ENCODE data around the gene NFATC3.
A peak's percentile ranks its signal among the peaks of the same experiment; 100 is the strongest.

Gene NFATC3

DNA sequence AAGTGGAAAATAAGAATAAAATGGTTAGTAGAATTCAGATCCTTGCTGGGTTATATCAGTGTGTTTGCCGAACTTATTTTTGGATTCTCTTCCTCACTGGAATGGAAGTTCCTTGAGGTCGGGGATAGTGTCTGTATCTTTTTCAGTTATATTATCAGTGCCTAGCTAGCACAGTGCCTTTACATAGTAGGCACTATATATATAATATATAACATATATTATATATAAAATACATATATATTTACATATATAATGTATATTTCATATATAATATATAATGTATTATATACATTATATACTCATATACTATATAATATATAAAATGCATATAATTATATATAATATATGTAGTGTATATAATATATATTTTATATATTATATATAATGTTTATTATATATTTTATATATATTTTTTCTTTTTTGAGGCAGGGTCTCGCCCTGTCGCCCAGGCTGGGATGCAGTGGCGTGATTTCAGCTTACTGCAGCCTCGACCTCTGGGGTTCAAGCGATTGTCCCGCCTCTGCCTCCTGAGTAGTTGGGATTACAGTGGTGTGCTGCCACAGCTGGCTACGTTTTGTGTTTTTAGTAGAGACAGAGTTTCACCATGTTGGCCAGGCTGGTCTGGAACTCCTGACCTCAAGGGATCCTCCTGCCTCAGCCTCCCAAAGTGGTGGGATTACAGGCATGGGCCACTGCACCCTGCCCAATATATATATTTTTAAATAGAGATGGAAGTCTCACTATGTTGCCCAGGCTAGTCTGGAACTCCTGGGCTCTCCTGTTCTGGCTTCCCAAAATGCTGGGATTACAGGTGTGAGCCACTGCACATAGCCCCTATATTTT lies 3.2 kb downstream of the NFATC3 start:
- H4K20me1 ChIP-seq (ENCODE audit: insufficient read depth), result peaks cover 14% of the 10 kb centered on the region
- H3K79me2 ChIP-seq (ENCODE audit: insufficient read depth, low read depth), result peaks cover 75% of the 10 kb centered on the region
- H3K4me1 ChIP-seq (ENCODE audit: low read depth, poor library complexity, severe bottlenecking), result peaks cover 59% of the 10 kb centered on the region
- TF ChIP-seq, protein P1, sequence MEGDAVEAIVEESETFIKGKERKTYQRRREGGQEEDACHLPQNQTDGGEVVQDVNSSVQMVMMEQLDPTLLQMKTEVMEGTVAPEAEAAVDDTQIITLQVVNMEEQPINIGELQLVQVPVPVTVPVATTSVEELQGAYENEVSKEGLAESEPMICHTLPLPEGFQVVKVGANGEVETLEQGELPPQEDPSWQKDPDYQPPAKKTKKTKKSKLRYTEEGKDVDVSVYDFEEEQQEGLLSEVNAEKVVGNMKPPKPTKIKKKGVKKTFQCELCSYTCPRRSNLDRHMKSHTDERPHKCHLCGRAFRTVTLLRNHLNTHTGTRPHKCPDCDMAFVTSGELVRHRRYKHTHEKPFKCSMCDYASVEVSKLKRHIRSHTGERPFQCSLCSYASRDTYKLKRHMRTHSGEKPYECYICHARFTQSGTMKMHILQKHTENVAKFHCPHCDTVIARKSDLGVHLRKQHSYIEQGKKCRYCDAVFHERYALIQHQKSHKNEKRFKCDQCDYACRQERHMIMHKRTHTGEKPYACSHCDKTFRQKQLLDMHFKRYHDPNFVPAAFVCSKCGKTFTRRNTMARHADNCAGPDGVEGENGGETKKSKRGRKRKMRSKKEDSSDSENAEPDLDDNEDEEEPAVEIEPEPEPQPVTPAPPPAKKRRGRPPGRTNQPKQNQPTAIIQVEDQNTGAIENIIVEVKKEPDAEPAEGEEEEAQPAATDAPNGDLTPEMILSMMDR (conservative IDR thresholded peaks at IDR 0.05; ENCODE audit: low read depth, low read length), result no peak
- no peak overlapping the region for H3K4me3 ChIP-seq (IDR thresholded peaks at IDR 0.05; ENCODE audit: insufficient read depth, low read depth, low read length)
- H2AFZ ChIP-seq (ENCODE audit: low read depth), result no peak overlapping the region
- H3K27ac ChIP-seq, result no peak overlapping the region
- no peaks in the 10 kb centered on the region for H3K27me3 ChIP-seq (ENCODE audit: insufficient read depth, low read depth)
- no peak overlapping the region for H3K9ac ChIP-seq
- H3K36me3 ChIP-seq (ENCODE audit: insufficient read depth), result no peaks in the 10 kb centered on the region
- H3K4me2 ChIP-seq, result peak overlapping the region; percentile 95; the same call in 1 of the 2 replicates

DNA sequence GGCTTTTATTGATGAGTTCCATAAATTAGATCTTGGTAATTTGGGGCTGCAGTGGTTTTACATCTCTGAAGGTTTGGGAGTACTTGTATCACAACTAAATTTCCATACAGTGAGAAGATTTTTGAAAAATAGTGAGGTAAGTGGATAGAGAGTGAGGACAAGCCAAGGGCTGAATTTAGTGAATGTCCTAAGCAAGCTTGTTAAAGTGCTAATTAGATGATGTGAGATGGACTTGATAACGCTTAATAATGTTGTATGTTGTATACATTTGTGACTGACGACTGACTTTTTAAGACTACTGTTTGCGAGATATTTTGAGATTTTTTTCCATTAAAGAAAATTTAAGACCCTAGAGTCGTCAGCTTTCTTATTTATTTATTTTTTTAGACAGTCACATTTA lies 3.9 kb downstream of the NFATC3 start:
- Histone ChIP-seq H3K27ac (no peak overlapping the region), H3K4me1 (ENCODE audit: low read depth, poor library complexity, severe bottlenecking) (peaks cover 61% of the 10 kb centered on the region), H3K36me3 (ENCODE audit: insufficient read depth) (no peaks in the 10 kb centered on the region), H3K9ac (no peak overlapping the region), H2AFZ (ENCODE audit: low read depth) (no peak overlapping the region), H3K27me3 (ENCODE audit: insufficient read depth, low read depth) (no peaks in the 10 kb centered on the region), H3K4me3 (IDR thresholded peaks at IDR 0.05; ENCODE audit: insufficient read depth, low read depth, low read length) (no peak overlapping the region), H4K20me1 (ENCODE audit: insufficient read depth) (peaks cover 14% of the 10 kb centered on the region), H3K79me2 (ENCODE audit: insufficient read depth, low read depth) (peaks cover 82% of the 10 kb centered on the region), H3K4me2 (peak overlapping the region; percentile 4; the same call in 1 of the 2 replicates)
- TF ChIP-seq, protein P1 (conservative IDR thresholded peaks at IDR 0.05; ENCODE audit: low read depth, low read length), result no peak

DNA sequence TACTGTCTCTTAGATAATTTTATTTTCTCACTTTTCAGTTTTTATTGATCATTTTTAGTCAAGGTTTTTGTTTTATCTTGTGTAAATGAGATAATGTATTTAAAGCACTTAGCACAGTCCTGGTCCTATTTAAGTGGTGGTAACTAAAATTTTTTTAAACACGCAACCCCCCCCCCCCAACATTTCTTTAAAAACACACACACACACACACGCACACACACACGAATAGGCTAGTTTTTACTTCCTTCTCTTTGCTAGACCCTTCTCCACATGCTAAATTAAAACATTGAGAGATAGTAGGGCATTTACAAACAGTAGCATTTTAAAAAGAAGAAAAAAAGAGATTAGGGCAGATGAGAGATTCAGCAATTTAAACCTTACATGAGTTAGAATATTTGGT lies 5.0 kb downstream of the NFATC3 start:
- H3K36me3 ChIP-seq (ENCODE audit: insufficient read depth), result no peaks in the 10 kb centered on the region
- no peak overlapping the region for H3K4me2 ChIP-seq
- no peak overlapping the region for H3K4me3 ChIP-seq (IDR thresholded peaks at IDR 0.05; ENCODE audit: insufficient read depth, low read depth, low read length)
- peaks cover 19% of the 10 kb centered on the region for H4K20me1 ChIP-seq (ENCODE audit: insufficient read depth)
- peaks cover 64% of the 10 kb centered on the region for H3K4me1 ChIP-seq (ENCODE audit: low read depth, poor library complexity, severe bottlenecking)
- H3K9ac ChIP-seq, result no peak overlapping the region
- H2AFZ ChIP-seq (ENCODE audit: low read depth), result no peak overlapping the region
- TF ChIP-seq, protein P1 (conservative IDR thresholded peaks at IDR 0.05; ENCODE audit: low read depth, low read length), result no peak
- H3K27ac ChIP-seq, result no peak overlapping the region
- peaks cover 92% of the 10 kb centered on the region for H3K79me2 ChIP-seq (ENCODE audit: insufficient read depth, low read depth)
- no peaks in the 10 kb centered on the region for H3K27me3 ChIP-seq (ENCODE audit: insufficient read depth, low read depth)

DNA sequence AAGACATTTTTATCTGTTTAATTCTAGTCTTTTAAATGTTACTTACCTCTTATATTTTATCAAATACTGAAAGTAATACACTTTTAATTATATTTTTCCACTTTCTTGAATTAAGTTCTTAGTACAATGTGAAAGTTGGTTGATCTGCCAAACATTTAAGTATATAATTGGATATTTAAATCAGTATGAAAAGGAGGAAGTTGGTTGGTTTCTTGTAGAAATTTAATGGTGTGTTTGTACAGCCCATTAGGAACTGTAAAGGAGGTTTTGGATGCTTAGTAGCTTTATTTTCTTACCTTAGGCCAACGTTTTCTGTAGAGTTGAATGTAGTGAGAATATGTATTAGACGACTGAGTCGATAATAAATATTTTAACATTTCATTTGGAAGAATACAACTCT lies 5.4 kb downstream of the NFATC3 start:
- Histone ChIP-seq H3K27ac (no peak overlapping the region), H3K4me2 (no peak overlapping the region), H3K79me2 (ENCODE audit: insufficient read depth, low read depth) (peaks cover 96% of the 10 kb centered on the region), H3K36me3 (ENCODE audit: insufficient read depth) (no peaks in the 10 kb centered on the region), H3K4me3 (IDR thresholded peaks at IDR 0.05; ENCODE audit: insufficient read depth, low read depth, low read length) (no peak overlapping the region), H3K27me3 (ENCODE audit: insufficient read depth, low read depth) (no peaks in the 10 kb centered on the region), H3K4me1 (ENCODE audit: low read depth, poor library complexity, severe bottlenecking) (peaks cover 64% of the 10 kb centered on the region), H2AFZ (ENCODE audit: low read depth) (no peak overlapping the region), H3K9ac (no peak overlapping the region), H4K20me1 (ENCODE audit: insufficient read depth) (peaks cover 19% of the 10 kb centered on the region)
- TF ChIP-seq, protein P1 (conservative IDR thresholded peaks at IDR 0.05; ENCODE audit: low read depth, low read length), result no peak

Measured in KMS-11 (cell line).